ENCODE data around the gene NDRG3. TPM values are rescaled to one million over a fixed set of nuclear protein-coding genes. Genes with fewer than 3 reads are reported as not detected.

The NDRG3 gene
- total RNA-seq, 2 experiments from 2014 or later, result 14.4 to 22.1 TPM

- BruUV-seq (replicated peaks), result no TSS peak
- ChIA-PET POLR2A (no interaction called here), CTCF (ENCODE audit: unreplicated experiment) (no interaction called here)
- TF ChIP-seq CTCF (conservative IDR thresholded peaks at IDR 0.05; ENCODE audit: low read length), result no peak
- no peak for TF ChIP-seq EZH2phosphoT487 (IDR thresholded peaks at IDR 0.05; ENCODE audit: borderline replicate concordance, low read depth, low read length)
- H3K36me3 ChIP-seq (ENCODE audit: insufficient read depth, low read length), result peaks cover 16% of the 10 kb centered on the region
- H2AFZ ChIP-seq (ENCODE audit: low read length), result no peak overlapping the region
- H3K4me3 ChIP-seq (ENCODE audit: low read depth, low read length, poor library complexity, severe bottlenecking), result no peak overlapping the region
- no peak for DNase-seq (ENCODE audit: low spot score)
- H3K9me3 ChIP-seq (ENCODE audit: low read length), result no peaks in the 10 kb centered on the region
- no peaks in the 10 kb centered on the region for H4K20me1 ChIP-seq (ENCODE audit: insufficient read depth, low read length)
- H3K79me2 ChIP-seq (ENCODE audit: insufficient read depth, low read depth, low read length), result no peaks in the 10 kb centered on the region
- no peak overlapping the region for H3K4me2 ChIP-seq (ENCODE audit: low read length)
- H3K27ac ChIP-seq (ENCODE audit: low read depth, low read length, poor library complexity, severe bottlenecking), result no peak overlapping the region
- H3K4me1 ChIP-seq (ENCODE audit: insufficient read depth, low read length, poor library complexity, severe bottlenecking), result no peaks in the 10 kb centered on the region
- intact Hi-C loops (cut with micrococcal nuclease; ENCODE audit: unreplicated experiment), result no loop called here
- no peaks in the 10 kb centered on the region for H3K9me2 ChIP-seq (ENCODE audit: insufficient read depth, low read length)
These were observed 72.9 kb downstream of the NDRG3 start for GRCh38 chr20:36672991-36673390.

GRCh38 chr20:36670665-36671357, 75.1 kb downstream of the NDRG3 start:
- H2AFZ ChIP-seq (ENCODE audit: low read length), result no peak overlapping the region
- ChIA-PET POLR2A (interaction anchor here (0.5 to 1.4 kb wide), 2 partner anchors 9 to 71 kb away, joined by 4 read pairs; no protein-coding TSS in a partner anchor), CTCF (ENCODE audit: unreplicated experiment) (no interaction called here)
- H3K9me2 ChIP-seq (ENCODE audit: insufficient read depth, low read length), result no peaks in the 10 kb centered on the region
- no peak overlapping the region for H3K4me3 ChIP-seq (ENCODE audit: low read depth, low read length, poor library complexity, severe bottlenecking)
- H3K36me3 ChIP-seq (ENCODE audit: insufficient read depth, low read length), result peaks cover 7% of the 10 kb centered on the region; the same call in 1 of the 2 replicates
- TF ChIP-seq CTCF (conservative IDR thresholded peaks at IDR 0.05; ENCODE audit: low read length) (no peak), EZH2phosphoT487 (IDR thresholded peaks at IDR 0.05; ENCODE audit: borderline replicate concordance, low read depth, low read length) (no peak)
- BruUV-seq (replicated peaks), result no TSS peak
- H3K9me3 ChIP-seq (ENCODE audit: low read length), result no peaks in the 10 kb centered on the region
- no peaks in the 10 kb centered on the region for H3K79me2 ChIP-seq (ENCODE audit: insufficient read depth, low read depth, low read length)
- intact Hi-C loops (cut with micrococcal nuclease; ENCODE audit: unreplicated experiment), result no loop called here
- H3K27ac ChIP-seq (ENCODE audit: low read depth, low read length, poor library complexity, severe bottlenecking), result no peak overlapping the region
- no peak overlapping the region for H3K4me2 ChIP-seq (ENCODE audit: low read length)
- H3K4me1 ChIP-seq (ENCODE audit: insufficient read depth, low read length, poor library complexity, severe bottlenecking), result no peaks in the 10 kb centered on the region
- no peak for DNase-seq (ENCODE audit: low spot score)
- no peaks in the 10 kb centered on the region for H4K20me1 ChIP-seq (ENCODE audit: insufficient read depth, low read length)

GRCh38 chr20:36666181-36666740, 79.6 kb downstream of the NDRG3 start:
- ChIA-PET POLR2A (interaction anchor here (0.5 to 0.6 kb wide), 2 partner anchors 55 to 170 kb away, joined by 3 read pairs; no protein-coding TSS in a partner anchor), CTCF (ENCODE audit: unreplicated experiment) (no interaction called here)
- intact Hi-C loops (cut with micrococcal nuclease; ENCODE audit: unreplicated experiment), result no loop called here
- H3K9me2 ChIP-seq (ENCODE audit: insufficient read depth, low read length), result no peaks in the 10 kb centered on the region
- DNase-seq (ENCODE audit: low spot score), result peak; percentile 35
- H3K4me2 ChIP-seq (ENCODE audit: low read length), result no peak overlapping the region
- no peaks in the 10 kb centered on the region for H3K79me2 ChIP-seq (ENCODE audit: insufficient read depth, low read depth, low read length)
- H3K27ac ChIP-seq (ENCODE audit: low read depth, low read length, poor library complexity, severe bottlenecking), result no peak overlapping the region
- BruUV-seq (replicated peaks), result no TSS peak
- no peaks in the 10 kb centered on the region for H3K4me1 ChIP-seq (ENCODE audit: insufficient read depth, low read length, poor library complexity, severe bottlenecking)
- no peak overlapping the region for H2AFZ ChIP-seq (ENCODE audit: low read length)
- H4K20me1 ChIP-seq (ENCODE audit: insufficient read depth, low read length), result no peaks in the 10 kb centered on the region
- no peaks in the 10 kb centered on the region for H3K9me3 ChIP-seq (ENCODE audit: low read length)
- no peak overlapping the region for H3K4me3 ChIP-seq (ENCODE audit: low read depth, low read length, poor library complexity, severe bottlenecking)
- peaks cover 13% of the 10 kb centered on the region; the same call in 1 of the 2 replicates for H3K36me3 ChIP-seq (ENCODE audit: insufficient read depth, low read length)
- TF ChIP-seq CTCF (conservative IDR thresholded peaks at IDR 0.05; ENCODE audit: low read length) (peak; percentile 46), EZH2phosphoT487 (IDR thresholded peaks at IDR 0.05; ENCODE audit: borderline replicate concordance, low read depth, low read length) (no peak)
